A549 (cell line): ENCODE results near the gene ALDH1A3. TPM values are rescaled to one million over a fixed set of nuclear protein-coding genes. Genes with fewer than 3 reads are reported as not detected.

Source experiments
- ATAC-seq, 2 experiments: fragments of 200-7000 bp in 1 of 2; fragments of >200 bp in 1 of 2; cut with Nextera tagmentation in 1 of 2; cut with Tn5 transposase in 1 of 2; 3 replicates each; pipeline versions ENCODE4 v1.8.0 to v1.9.1; 2018 to 2020; ENCODE audit warnings: mild to moderate bottlenecking in 1 of 2, moderate library complexity in 1 of 2
- CTCF ChIA-PET: fragments of 300-600 bp; sonication (Branson Sonifier 250); formaldehyde crosslinking; extraction: SDS; loops from one replicate; lab custom pipeline; 2021; ENCODE audit warnings: antibody characterized with exemption, inconsistent platforms; lab: Yijun Ruan, JAX
- POLR2A ChIA-PET: fragments of 350-600 bp; formaldehyde crosslinking; extraction: SDS; loops from one replicate; lab custom pipeline; 2021; ENCODE audit warnings: antibody characterized with exemption, inconsistent platforms; lab: Yijun Ruan, JAX
- DNase-seq, 2 experiments: peaks; one replicate each; pipeline versions ENCODE4 v3.0.0 to v3.0.0-alpha.2; 2011 to 2016; ENCODE audit warnings: low read depth in 1 of 2, low spot score in 1 of 2
- FAIRE-seq: peaks from 2 replicates; lab custom pipeline; 2011; peaks lifted over from hg19 to GRCh38; lab: Jason Lieb, UNC
- H3K27ac ChIP-seq, 2 experiments: fragments of >200 bp; sonication (Bioruptor Twin); formaldehyde crosslinking; 3 replicates each; pipeline ENCODE4 v1.5.1; 2016 to 2017
- H3K4me1 ChIP-seq: fragments of >200 bp; sonication (Bioruptor Twin); formaldehyde crosslinking; 3 replicates; pipeline ENCODE4 v1.6.1; 2016
- H3K4me2 ChIP-seq: fragments of >200 bp; sonication (Bioruptor Twin); formaldehyde crosslinking; 3 replicates; pipeline ENCODE4 v1.6.1; 2016
- H3K4me3 ChIP-seq: fragments of >200 bp; sonication (Bioruptor Twin); formaldehyde crosslinking; 3 replicates; pipeline ENCODE4 v1.5.1; 2016
- H3K9me3 ChIP-seq: fragments of >200 bp; sonication (Bioruptor Twin); formaldehyde crosslinking; 3 replicates; pipeline ENCODE4 v1.6.1; 2016
- CBX8 ChIP-seq: fragments of 200-600 bp; sonication (generic); IDR thresholded peaks from 2 replicates; pipeline ENCODE4 v1.6.1; 2016
- CEBPB ChIP-seq, 2 experiments: fragments of >200 bp in 1 of 2; sonication (Bioruptor Twin) in 1 of 2; formaldehyde crosslinking in 1 of 2; IDR thresholded peaks; 2 replicates each; pipeline ENCODE4 v1.6.1; 2012 to 2016
- CHD2 ChIP-seq: fragments of 150-350 bp; IDR thresholded peaks from 2 replicates; pipeline ENCODE4 v1.6.1; 2014; ENCODE audit warnings: low read length; ENCODE audit not compliant: partially characterized antibody
- CHD4 ChIP-seq: fragments of 200-600 bp; sonication (generic); IDR thresholded peaks from 2 replicates; pipeline ENCODE4 v1.6.1; 2016; ENCODE audit warnings: antibody characterized with exemption, mild to moderate bottlenecking, borderline replicate concordance
- ELK1 ChIP-seq: fragments of 150-350 bp; IDR thresholded peaks from 2 replicates; pipeline ENCODE4 v1.6.1; 2014; ENCODE audit warnings: low read depth, mild to moderate bottlenecking, low read length
- ESRRA ChIP-seq: fragments of 150-350 bp; IDR thresholded peaks from 2 replicates; pipeline ENCODE4 v1.6.1; 2014; ENCODE audit warnings: mild to moderate bottlenecking, low read length, borderline replicate concordance
- FOXS1 ChIP-seq: fragments of 250-450 bp; sonication (Bioruptor Pico); IDR thresholded peaks from 2 replicates; pipeline ENCODE4 v1.5.0; 2020; ENCODE audit warnings: mild to moderate bottlenecking, moderate library complexity
- HEYL ChIP-seq: fragments of 250-450 bp; sonication (Bioruptor Pico); IDR thresholded peaks from 2 replicates; pipeline ENCODE4 v1.8.0; 2021; ENCODE audit warnings: mild to moderate bottlenecking, moderate library complexity
- HOXA7 ChIP-seq: fragments of 250-450 bp; sonication (Bioruptor Pico); IDR thresholded peaks from 2 replicates; pipeline ENCODE4 v1.5.0; 2020; ENCODE audit warnings: mild to moderate bottlenecking, moderate library complexity
- HOXB5 ChIP-seq: fragments of 250-450 bp; sonication (Bioruptor Pico); IDR thresholded peaks from 2 replicates; pipeline ENCODE4 v1.5.0; 2020; ENCODE audit warnings: mild to moderate bottlenecking, moderate library complexity
- JUN ChIP-seq, 2 experiments: fragments of >200 bp; sonication (Bioruptor Twin); formaldehyde crosslinking; IDR thresholded peaks; 2 replicates in 1 of 2; 3 replicates in 1 of 2; pipeline ENCODE4 v1.6.1; 2016 to 2017
- JUNB ChIP-seq: fragments of >200 bp; sonication (Bioruptor Twin); formaldehyde crosslinking; IDR thresholded peaks from 2 replicates; pipeline ENCODE4 v1.6.1; 2016
- NPAS2 ChIP-seq: fragments of 250-450 bp; sonication (Bioruptor Pico); IDR thresholded peaks from 2 replicates; pipeline ENCODE4 v1.8.0; 2022; ENCODE audit warnings: mild to moderate bottlenecking, moderate library complexity, borderline replicate concordance
- PBX3 ChIP-seq: IDR thresholded peaks from 2 replicates; pipeline ENCODE4 v1.6.1; 2012
- PHF8 ChIP-seq: fragments of 200-600 bp; sonication (generic); IDR thresholded peaks from 2 replicates; pipeline ENCODE4 v1.6.1; 2016; ENCODE audit warnings: low read depth, mild to moderate bottlenecking, antibody characterized with exemption, moderate library complexity, borderline replicate concordance
- POLR2A ChIP-seq: IDR thresholded peaks from 2 replicates; pipeline ENCODE4 v1.6.1; 2012; ENCODE audit warnings: mild to moderate bottlenecking, low read length
- POLR2AphosphoS2 ChIP-seq: conservative IDR thresholded peaks from 2 replicates; pipeline ENCODE4 v1.6.1; 2012; ENCODE audit warnings: low read length, improper control_type of control experiment, inconsistent platforms
- REST ChIP-seq: fragments of 200-600 bp; sonication (generic); IDR thresholded peaks from 2 replicates; pipeline ENCODE4 v1.6.1; 2016; ENCODE audit warnings: antibody characterized with exemption, mild to moderate bottlenecking, moderate library complexity
- RFX5 ChIP-seq: fragments of 450-650 bp; IDR thresholded peaks from 2 replicates; pipeline ENCODE4 v1.7.1; 2014; ENCODE audit warnings: antibody characterized with exemption, mild to moderate bottlenecking, moderate library complexity
- SMC3 ChIP-seq: fragments of >200 bp; sonication (Bioruptor Twin); formaldehyde crosslinking; IDR thresholded peaks from 3 replicates; pipeline ENCODE4 v1.6.1; 2018; ENCODE audit warnings: inconsistent platforms
- USF2 ChIP-seq: fragments of 450-650 bp; IDR thresholded peaks from 2 replicates; pipeline ENCODE4 v1.6.1; 2014; ENCODE audit warnings: antibody characterized with exemption
- ZC3H11A ChIP-seq: fragments of 450-650 bp; IDR thresholded peaks from 2 replicates; pipeline ENCODE4 v1.6.1; 2014; ENCODE audit warnings: antibody characterized with exemption, mild to moderate bottlenecking
- ZSCAN20 ChIP-seq: fragments of 250-450 bp; sonication (Bioruptor Pico); IDR thresholded peaks from 2 replicates; pipeline ENCODE4 v1.8.0; 2022; ENCODE audit warnings: mild to moderate bottlenecking, moderate library complexity
- WGBS: methylation state at CpG from one replicate; pipeline ENCODE4 v1.1.6; 2017; ENCODE audit errors: missing lambda C conversion rate; 5-methylcytosine and 5-hydroxymethylcytosine counted together
- polyA plus RNA-seq, 4 experiments: library from polyadenylated mRNA; depleted of rRNA in 3 of 4; stranded (reverse); fragments of >200 nt; fragmentation: RNase III in 1 of 4; extraction: RNeasy Plus Mini Kit Qiagen cat#74134 plus additional on column Dnase treatment in 1 of 4; gene quantifications; 2 replicates in 3 of 4; 3 replicates in 1 of 4; pipeline ENCODE4 v1.2.3, GENCODE V29; 2011 to 2017

Gene ALDH1A3
- polyA plus RNA-seq, 2 of the 4 experiments (the other 2 are of a cell fraction): 11.5 to 11.9 TPM

GRCh38 chr15:100937171-100937570 is 57.5 kb downstream of the ALDH1A3 start:
- ChIA-PET CTCF (interaction anchor here (1.6 to 5.9 kb wide), 2 partner anchors 18 to 70 kb away, joined by 12 to 50 read pairs; partner anchors contain the start of gene LRRK1), POLR2A (no interaction called here)
- TF ChIP-seq PBX3: no peak
- no peak for TF ChIP-seq HOXA7 (CRISPR knock-in tag)
- no peak for TF ChIP-seq CHD2
- no peak for TF ChIP-seq NPAS2 (CRISPR knock-in tag)
- TF ChIP-seq FOXS1 (CRISPR knock-in tag): no peak
- no peak for TF ChIP-seq HOXB5 (CRISPR knock-in tag)
- no peak for TF ChIP-seq CEBPB (IDR thresholded peaks at IDR 0.05)
- TF ChIP-seq REST: no peak
- TF ChIP-seq JUNB: no peak
- no peak for TF ChIP-seq ZC3H11A
- no peak for TF ChIP-seq ESRRA
- TF ChIP-seq HEYL: no peak
- H3K4me3 ChIP-seq: no peak overlapping the region
- H3K27ac ChIP-seq: no peak overlapping the region
- peaks cover 8% of the 10 kb centered on the region; the same call in 2 of the 3 replicates for H3K4me1 ChIP-seq
- no peak for DNase-seq
- no peak for FAIRE-seq
- no peak overlapping the region for H3K4me2 ChIP-seq
- no peak for ATAC-seq
- WGBS: 90% methylated on average over 4 of the region's 4 CpGs
- H3K9me3 ChIP-seq: no peaks in the 10 kb centered on the region

- FAIRE-seq: no peak
- ATAC-seq: no peak
- ChIA-PET CTCF (no interaction called here), POLR2A (no interaction called here)
- Histone ChIP-seq H3K4me1 (peaks cover 7% of the 10 kb centered on the region; the same call in 2 of the 3 replicates), H3K27ac (no peak overlapping the region), H3K9me3 (no peaks in the 10 kb centered on the region), H3K4me2 (no peak overlapping the region), H3K4me3 (no peak overlapping the region)
- no peak for DNase-seq
- TF ChIP-seq SMC3: no peak
- TF ChIP-seq JUN (IDR thresholded peaks at IDR 0.05): no peak
- TF ChIP-seq CBX8: no peak
- WGBS: 93% methylated on average over 4 of the region's 4 CpGs
Measured at GRCh38 chr15:100939791-100940190, 60.2 kb downstream of the ALDH1A3 start.

- Histone ChIP-seq H3K4me1 (peaks cover 7% of the 10 kb centered on the region; the same call in 2 of the 3 replicates), H3K4me2 (no peak overlapping the region), H3K27ac (peak overlapping the region in 1 of 2 experiments; percentile 24; a peak in 1 of 6 replicates), H3K9me3 (no peaks in the 10 kb centered on the region), H3K4me3 (no peak overlapping the region)
- CTCF ChIA-PET: interaction anchor here (0.6 to 5.1 kb wide), 4 partner anchors 19 to 349 kb away, joined by 4 to 39 read pairs (median 18); partner anchors contain the start of gene LRRK1
- ATAC-seq (no peak), FAIRE-seq (peak; percentile 43), DNase-seq (no peak)
- POLR2A ChIA-PET: no interaction called here
- WGBS: 88% methylated on average over 2 of the region's 2 CpGs
- no peak for TF ChIP-seq USF2
- TF ChIP-seq CEBPB (IDR thresholded peaks at IDR 0.05): no peak
- no peak for TF ChIP-seq CBX8
- no peak for TF ChIP-seq ESRRA
- no peak for TF ChIP-seq RFX5
- no peak for TF ChIP-seq HOXA7 (CRISPR knock-in tag)
- no peak for TF ChIP-seq PHF8
- TF ChIP-seq POLR2A: no peak
- TF ChIP-seq POLR2AphosphoS2: no peak
- no peak for TF ChIP-seq CHD4
- TF ChIP-seq HOXB5 (CRISPR knock-in tag): no peak
- TF ChIP-seq ZSCAN20: no peak
- TF ChIP-seq ELK1: no peak
- TF ChIP-seq REST: no peak
Measured at GRCh38 chr15:100940767-100941379, 61.2 kb downstream of the ALDH1A3 start.
